Stimulated activated CD4-positive, alpha-beta T cell treated with anti-CD3 and anti-CD28 coated beads, Interleukin-1b, Interleukin-23, amount 100 ng/mL, for 24 hours (primary cell): ENCODE data around the gene MSANTD3.
A peak's percentile ranks its signal among the peaks of the same experiment; 100 is the strongest.
"Not testable (repeated sequence)": the region's sequence is repeated elsewhere in the genome, so short reads cannot be mapped to it uniquely, and the experiment has no call there.

ENCODE experiments used
- DNase-seq, 4 experiments: peaks; one replicate each; pipeline ENCODE4 v3.0.0-alpha.2; 2020; ENCODE audit warnings: low read depth in 4 of 4, low spot score in 1 of 4

MSANTD3 gene, protein sequence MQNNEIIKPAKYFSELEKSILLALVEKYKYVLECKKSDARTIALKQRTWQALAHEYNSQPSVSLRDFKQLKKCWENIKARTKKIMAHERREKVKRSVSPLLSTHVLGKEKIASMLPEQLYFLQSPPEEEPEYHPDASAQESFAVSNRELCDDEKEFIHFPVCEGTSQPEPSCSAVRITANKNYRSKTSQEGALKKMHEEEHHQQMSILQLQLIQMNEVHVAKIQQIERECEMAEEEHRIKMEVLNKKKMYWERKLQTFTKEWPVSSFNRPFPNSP

DNA sequence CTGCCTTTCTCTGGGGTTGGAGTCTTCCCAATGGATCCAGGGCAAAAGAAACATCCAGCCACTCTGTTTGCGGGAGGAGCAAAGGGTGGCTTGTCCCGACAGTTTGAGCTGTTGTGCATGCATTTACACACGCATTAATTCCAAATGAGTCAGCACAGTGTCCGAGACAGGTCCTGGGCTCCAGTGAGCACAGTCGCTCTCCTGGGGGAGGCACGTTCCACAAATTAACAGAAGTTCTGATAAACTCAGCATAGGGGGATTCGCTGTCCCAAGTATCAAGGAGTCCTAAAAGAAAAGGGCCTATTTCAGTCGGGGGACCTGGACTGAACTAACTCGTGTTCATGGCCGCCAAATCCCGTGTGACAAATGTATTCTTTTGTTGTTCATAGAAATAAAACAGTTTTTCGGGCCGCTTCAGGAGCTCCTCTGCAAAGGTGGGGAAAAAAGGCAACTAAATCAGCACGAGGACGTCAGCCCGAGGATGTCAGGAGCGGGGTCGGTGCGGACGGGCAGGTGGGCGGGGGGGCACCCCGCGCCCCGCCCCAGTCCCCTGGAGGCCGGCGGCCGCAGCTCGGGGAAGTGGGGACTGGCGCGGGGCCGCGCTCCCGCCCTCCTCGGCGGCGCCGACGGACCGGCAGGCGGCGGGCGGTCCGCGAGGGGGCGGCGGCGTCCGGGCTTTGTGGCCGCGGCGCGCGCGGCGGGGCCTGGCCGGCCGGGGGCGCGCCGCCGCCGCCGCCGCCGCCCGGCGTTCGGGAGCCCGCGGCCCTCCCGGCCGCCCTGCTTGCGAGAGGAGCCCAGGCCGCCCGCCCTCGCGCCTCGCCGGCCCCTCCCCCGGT, at the start of gene MSANTD3:
TSS of gene MSANTD3 (plus strand) at position 614 of the 836 bp plus-strand sequence. CDS start 14,796 bp downstream, outside the sequence.
- DNase-seq: peak in 3 of 4 experiments; percentile 16 to 44 (median 22)

DNA sequence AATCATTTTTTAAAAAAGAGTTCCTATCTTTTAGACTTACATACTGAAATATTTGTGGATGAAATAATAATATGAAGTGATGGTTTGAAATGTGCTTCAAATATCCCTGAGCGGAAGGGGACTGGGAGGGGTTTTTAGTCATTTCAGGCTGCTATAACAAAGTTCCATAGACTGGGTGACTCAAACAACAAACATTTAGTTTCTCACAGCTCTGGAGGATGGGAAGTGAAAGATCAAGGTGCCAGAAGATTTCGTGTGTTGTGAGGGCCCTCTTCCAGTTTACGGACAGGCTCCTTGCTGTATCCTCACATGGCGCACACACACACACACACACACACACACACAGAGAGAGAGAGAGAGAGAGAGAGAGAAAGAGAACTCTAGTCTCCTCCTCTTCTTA, 47.1 kb upstream of the MSANTD3 start:
- DNase-seq: no peak

DNA sequence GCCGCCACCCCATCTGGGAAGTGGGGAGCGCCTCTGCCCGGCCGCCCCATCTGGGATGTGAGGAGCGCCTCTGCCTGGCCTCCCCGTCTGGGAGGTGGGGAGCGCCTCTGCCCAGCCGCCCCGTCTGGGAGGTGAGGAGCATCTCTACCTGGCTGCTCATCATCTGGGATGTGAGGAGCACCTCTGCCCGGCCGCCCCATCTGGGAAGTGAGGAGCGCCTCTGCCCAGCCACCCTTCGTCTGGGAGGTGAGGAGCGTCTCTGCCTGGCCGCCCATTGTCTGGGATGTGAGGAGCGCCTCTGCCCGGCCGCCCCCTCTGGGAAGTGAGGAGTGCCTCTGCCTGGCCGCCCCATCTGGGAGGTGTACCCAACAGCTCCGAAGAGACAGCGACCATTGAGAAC, 34.0 kb upstream of the MSANTD3 start:
- not testable (repeated sequence) for DNase-seq

DNA sequence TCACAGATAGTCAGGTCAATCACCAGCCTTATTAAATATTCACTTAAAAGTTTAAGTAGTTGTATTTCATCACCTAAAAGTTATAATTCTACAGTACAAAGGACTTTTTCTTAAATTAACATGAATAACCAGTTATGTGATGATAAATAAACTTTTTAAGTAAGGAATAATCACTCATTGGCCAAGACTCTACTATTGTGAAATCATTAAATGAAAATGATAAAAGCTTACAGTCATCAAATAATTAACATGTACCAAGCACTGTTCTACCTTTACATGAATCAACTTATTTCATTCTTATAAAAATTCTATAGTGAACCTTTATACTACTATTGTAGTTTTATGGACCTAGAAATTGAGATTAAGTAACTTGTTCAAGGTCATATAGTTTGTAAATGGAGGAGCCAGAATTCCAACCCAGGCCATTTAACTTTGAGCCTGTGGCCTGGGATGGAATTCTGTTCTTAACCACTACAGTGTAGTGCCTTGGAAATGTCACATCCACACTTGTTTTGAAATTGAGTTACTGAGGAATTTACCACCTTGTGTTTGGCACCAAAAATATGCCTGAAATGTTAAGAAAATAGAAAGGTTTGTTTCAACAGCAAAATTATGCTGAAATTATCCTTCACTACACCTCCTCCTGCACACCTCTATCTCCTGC, 32.8 kb upstream of the MSANTD3 start:
- DNase-seq: no peak

DNA sequence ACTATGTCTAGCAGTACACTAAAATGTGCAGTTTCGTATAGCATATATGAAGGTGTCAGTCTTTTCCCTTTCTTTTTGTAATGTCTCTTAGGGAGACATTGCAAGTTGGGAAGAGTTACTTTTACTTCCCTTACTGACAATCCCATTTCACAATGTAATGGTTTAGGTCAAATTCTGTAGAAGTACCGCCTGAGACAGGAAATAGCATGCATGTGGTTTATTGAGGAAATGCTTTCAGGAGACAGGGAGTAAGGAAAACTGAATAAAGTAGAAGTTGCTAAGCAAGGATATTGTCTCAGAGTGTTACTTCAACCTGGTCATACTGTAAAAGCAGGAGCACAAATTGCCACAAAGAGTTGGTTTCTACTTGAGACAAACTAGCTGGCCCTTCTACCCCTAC, 32.1 kb upstream of the MSANTD3 start:
- DNase-seq: no peak

DNA sequence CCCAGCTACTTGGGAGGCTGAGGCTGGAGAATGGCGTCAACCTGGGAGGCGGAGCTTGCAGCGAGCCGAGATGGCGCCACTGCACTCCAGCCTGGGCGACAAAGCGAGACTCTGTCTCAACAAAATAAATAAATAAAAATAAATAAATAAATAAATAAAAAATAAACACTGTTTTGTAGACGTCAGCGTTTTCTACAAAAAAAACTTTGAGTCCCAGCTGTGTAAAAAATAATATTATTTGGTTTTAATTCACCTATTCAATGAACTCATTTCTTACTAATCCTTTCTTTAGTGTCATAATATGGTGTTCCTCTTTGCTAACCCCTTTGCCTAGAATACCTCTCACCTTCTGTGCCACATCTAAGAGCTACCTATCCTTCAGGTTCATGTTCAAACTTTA, 30.2 kb upstream of the MSANTD3 start:
- no peak for DNase-seq

DNA sequence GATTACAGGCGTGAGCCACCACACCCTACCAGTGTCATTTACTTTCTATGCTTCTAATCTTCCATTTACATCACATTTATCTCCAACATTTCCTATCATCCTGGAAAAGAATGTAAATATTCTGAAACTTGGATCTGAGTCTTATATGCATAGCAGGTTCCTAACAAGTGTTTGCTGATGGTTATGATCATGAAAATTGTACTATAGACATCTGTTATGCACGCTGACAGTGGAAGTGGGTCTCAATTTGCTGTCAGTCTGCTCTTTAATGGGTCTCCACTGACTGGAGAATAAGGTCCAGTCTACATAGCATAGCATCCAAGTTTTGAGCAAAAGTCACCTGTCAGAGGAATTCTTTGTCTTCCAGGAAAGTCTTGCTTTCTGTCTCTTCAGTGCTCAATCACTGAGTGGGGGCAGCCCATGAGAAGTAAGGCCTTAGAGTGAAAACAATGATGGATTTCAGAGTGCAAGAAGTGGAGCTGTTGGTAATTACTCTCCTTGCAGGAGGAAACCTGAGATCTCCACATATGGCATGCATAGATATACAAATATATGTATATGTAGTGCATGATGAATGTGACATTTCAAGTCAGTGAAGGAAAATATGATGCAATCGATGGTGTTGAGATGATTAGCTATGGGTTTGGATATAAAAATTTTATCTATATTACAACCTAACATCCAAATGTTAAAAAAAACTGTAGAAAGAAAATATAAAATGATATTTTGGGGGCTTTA, 29.2 kb upstream of the MSANTD3 start:
- DNase-seq: no peak

DNA sequence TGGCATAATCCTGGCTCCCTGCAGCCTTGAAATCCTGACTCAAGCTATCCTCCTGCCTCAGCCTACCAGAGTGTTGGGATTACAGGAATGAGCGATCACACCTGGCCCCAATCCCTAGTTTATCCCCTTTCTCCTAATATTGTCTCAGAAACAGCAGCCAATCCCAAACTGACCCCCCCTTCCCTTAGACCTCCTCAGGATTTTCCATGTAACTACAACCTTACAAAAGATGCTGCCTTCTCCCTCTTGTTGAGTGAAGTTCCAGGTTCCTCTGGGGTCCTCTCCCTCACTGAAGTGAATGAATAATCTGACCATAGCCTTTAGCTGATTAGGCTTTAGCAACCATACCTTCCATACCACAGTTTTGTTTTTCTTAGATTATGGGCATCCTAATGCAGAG, 25.9 kb upstream of the MSANTD3 start:
- no peak for DNase-seq

DNA sequence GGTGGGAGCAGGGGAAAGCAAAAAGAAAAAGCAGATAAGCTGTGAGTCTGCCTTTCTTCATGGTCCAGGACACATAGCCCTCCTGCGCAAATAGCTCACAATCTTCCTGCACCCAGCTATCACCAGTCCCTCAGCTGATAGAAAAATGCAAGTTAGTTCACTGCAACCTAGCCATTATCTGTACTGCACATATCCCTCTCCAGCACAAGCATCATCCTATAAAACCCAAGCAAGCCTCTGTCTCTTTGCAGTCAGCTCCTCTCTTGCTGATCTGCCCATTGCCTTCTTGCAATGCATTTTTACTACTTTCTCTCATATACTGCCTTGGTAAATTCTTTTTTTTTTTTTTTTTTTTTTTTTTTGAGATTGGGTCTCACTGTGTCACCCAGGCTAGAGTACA, 20.0 kb upstream of the MSANTD3 start:
- no peak for DNase-seq

DNA sequence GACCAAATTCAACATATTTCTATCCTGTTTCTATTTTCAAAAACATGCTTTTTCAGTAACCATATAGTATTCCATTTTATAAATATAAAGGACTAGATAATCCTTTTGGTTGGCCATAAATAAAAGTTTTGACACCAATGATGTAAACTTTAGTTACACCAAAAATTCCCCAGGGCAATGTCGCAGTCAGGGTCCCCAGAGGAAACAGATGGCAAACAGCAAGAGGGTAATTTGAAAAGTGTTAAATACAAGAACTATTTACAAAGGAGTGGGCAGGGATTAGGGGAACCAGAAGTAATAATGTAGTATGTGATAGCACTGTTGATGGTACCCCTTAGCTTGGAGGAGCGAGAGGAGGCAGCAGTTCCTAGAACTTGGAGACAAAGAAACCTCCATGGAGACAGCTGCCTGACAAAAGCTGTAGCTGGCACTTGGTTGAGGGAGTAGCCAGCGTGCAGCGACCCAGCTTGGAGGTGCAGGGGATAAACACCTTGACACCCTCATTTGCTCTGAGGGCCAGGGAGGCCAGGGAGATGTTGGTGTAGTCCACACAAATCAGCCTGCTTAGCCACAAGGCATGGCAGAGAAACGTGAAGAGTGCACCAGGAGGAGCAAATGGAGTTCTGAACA, 18.3 kb upstream of the MSANTD3 start:
- no peak for DNase-seq

DNA sequence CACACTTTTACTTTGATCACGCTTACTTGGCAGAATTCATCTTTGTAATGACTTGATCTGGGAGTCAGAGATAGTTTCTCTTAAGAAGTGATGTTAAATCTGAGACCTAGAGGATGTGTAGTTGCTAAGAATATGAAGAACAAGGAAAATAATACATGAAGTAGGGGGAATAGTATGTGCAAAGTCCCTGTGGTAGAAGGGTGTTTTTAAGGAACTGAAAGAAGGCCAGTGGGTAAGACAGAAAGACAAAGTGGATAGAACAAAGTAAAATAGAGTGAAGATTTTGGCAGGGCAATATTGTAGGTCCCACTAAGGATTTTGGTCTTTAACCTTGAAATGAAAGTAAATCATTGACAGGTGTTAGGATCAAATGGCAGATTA, 17.8 kb upstream of the MSANTD3 start:
- DNase-seq: no peak

DNA sequence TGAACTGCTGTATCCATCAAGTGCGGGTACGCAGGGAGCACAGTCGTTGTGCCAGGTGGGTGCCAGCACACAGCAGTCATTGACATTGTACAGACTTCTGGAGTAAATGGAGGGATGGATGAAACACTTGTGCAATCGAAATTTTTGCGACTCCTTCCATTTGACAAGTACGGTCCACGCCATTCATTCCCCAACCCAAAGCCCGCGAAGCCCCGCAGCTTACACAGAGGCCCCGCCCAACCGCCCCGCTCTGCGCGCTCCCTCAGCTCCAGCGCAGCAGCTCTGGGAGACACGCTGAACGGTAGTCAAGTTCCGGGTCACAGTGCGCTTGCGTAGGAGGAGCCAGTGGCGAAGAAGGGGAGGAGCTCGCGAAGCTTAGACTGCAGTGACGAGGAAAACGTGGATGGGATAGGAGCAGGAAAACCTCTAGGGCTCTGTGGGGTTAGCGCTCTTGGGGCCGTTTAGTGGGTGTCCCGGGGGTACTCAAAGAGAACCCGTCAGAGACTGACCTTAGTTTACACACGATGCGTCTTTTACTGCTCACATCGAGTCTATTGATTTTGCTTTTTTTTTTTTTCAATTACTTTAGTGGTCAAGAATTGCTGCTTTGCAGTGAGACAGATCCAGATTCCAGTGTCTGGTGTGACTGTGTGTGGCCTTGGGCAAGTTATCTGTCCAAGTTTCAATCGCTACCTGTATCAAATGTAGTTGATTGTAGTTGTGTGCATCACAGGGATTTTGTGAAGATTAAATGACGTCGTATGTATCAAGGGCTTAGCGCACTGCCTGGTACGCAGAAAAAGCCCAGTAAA, 15.3 kb upstream of the MSANTD3 start:
- DNase-seq: peak; percentile 66 to 86 (median 77)

DNA sequence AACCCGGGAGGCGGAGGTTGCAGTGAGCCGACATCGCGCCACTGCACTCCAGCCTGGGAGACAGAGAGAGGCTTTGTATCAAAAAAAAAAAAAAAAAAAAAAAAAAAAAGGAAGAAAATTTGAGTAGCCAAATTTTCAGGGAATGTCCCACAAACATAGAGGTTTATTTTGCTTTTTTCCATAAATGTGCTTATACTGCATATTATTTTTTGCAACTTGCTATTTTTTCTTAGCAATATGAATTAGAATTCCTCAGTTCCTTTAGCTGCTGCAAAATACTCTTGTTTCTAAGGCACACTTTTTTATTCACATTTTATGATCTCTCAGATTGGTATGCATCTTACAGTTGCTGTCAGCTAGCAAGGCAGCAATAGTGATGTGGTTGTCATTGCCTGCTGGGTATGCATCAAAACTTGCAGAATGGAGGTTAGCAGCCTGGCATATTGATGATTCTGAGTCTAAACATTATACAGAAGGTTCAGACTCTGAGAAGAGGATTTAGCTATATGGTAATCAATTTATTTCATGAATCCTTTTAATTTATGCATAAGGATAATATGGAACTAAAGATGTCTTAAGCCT, 13.0 kb upstream of the MSANTD3 start:
- no peak for DNase-seq

DNA sequence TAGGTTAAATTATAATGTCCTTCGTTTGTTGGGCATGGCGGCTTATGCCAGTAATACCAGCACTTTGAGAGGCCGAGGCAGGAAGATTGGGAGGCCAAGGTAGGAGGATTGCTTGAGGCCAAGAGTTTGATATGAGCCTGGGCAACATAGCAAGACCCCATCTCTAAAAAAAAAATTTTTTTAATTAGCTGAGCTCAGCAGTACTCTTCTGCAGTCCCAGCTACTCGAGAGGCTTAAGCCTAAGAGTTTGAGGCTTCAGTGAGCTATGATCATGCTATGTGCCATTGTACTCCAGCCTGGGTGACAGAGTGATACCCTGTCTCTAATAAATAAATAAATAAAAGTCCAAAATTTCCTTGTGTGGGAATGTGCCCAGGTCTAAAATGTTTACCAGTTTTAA, 9.1 kb upstream of the MSANTD3 start:
- no peak for DNase-seq

DNA sequence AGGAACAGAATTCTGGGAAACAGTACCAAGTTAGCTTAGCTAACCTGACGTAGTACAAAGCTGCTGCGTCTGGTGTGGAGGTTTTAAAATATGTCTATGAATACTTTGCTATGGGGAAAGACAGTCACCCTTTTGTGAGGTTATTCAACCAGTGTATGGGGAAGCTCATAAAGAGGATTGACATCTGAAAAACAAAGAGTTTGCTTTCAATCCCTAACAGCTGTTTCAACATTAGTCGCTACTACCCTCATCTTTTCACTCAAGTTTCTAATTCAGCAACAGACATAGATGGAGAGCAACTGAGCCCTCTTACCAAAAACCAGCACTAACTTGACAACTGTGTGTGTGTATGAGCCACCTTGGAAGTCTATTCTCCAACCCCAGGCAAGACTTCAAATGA, 7.8 kb upstream of the MSANTD3 start:
- DNase-seq: no peak

DNA sequence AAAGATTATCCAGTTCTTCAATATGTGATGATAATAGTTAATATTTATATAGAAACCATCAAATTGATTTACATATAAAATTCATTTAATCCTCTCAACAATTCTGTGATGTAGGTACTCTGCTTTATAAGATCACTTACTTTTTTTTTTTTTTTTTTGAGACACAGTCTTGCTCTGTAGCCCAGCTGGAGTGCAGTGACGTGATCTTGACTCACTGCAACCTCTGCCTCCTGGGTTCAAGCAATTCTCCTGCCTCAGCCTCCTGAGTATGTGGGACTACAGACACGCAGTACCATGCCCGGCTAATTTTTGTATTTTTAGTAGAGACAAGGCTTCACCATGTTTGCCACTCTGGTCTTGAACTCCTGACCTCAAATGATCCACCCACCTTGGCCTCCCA, 5.8 kb upstream of the MSANTD3 start:
- not testable (repeated sequence) for DNase-seq

DNA sequence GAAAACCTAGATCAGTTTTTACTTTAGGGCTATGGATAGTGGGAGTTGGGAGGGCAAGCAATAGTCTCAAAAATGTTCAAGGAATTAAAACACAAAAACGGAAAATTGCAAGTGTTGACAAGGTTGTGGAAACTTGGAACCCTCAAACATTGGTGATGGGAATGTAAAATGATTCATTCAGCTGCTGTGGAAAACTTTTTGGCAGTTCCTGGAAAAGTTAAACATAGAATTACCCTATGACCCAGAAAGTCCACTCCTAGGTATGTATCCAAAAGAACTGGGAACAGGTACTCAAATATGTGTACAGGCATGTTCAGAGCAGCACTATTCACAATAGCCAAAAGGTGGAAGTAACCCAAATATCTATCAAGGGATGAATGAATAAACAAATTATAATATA, 1.2 kb upstream of the MSANTD3 start:
- no peak for DNase-seq

DNA sequence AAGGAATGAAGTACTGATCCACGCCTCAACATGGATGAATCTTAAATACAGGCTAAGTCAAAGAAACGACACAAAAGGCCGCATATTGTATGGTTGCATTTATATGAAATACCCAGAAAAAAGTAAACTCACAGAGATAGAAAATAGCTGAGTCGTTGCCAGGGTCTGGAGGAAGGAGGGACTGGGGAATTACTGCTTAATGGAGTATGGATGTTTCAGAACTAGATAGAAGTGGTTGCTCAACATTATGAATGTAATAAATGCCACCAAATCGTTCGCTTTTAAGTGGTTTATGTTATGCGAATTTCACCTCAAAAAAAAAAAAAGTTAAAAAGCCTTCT, 784 bp upstream of the MSANTD3 start:
- no peak for DNase-seq

DNA sequence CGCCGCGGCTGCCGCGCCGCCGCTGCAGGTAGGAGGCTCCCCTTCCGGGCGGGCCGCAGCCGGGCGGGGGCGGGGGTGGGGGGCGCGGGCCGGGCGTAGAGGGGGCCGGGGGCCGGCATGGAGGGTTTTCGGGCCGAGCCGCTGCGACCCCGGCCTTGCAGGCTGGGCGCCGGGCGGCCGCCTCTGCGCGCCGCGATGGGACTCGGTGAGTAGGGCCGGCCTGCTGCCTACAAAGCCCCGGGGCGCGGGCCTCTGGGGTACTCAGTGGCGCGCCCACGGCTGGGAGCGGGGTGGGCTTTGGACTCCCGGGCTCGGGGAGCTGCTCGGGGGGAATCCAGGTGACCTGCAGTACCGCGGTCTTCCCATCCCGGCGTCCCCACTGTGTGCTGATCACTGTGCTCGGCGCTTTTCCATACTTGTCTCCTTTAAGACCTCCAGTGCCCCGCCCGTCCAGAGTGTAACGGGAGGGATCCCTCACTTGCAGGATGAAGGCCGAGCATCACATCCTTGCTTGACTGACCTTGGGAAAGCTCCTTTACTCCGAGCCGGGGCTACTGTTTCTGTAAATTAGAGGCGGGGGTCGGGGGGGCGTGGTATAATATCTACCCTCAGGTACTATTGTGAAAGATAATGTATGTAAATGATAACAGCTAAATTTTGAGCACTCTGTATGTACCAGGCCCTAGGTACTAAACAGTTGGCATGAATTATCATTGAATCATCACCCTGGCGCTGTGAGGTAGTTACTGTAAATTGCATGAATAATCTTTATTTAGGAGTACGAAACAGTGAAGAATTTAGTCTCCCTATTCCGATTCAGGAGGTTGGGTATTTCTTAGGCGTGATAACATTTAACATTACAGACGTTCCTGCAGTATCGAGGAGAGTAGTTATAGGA, 672 bp downstream of the MSANTD3 start:
- DNase-seq: peak in 2 of 4 experiments; percentile 6 to 26
